Esophagus muscularis mucosa (tissue), 4 donors: ENCODE measurements around the gene SLC2A1. TPM values are rescaled to one million over a fixed set of nuclear protein-coding genes. Genes with fewer than 3 reads are reported as not detected.

Source experiments
- DNase-seq: peaks from one replicate; pipeline ENCODE4 v3.0.0-alpha.2; 2017; ENCODE audit errors: extremely low spot score
- H3K27ac ChIP-seq, 4 donors: fragments of 200-600 bp; sonication (generic); replicated peaks in 1 of 4; 1 replicate in 3 of 4; 2 replicates in 1 of 4; pipeline ENCODE4 v1.5.1; 2016 to 2019; ENCODE audit warnings: mild to moderate bottlenecking in 1 of 4
- H3K27me3 ChIP-seq, 4 donors: fragments of 200-600 bp; sonication (generic); one replicate each; pipeline versions ENCODE4 v1.5.1 to v1.6.0; 2016 to 2019
- H3K36me3 ChIP-seq, 4 donors: fragments of 200-600 bp; sonication (generic); one replicate each; pipeline ENCODE4 v1.5.1; 2016 to 2019
- H3K4me1 ChIP-seq, 4 donors: fragments of 200-600 bp; sonication (generic); one replicate each; pipeline ENCODE4 v1.5.1; 2016 to 2019
- H3K4me3 ChIP-seq, 4 donors: fragments of 200-600 bp; sonication (generic); 1 replicate in 2 of 4; 2 replicates in 2 of 4; pipeline ENCODE4 v1.5.1; 2016 to 2019; ENCODE audit warnings: mild to moderate bottlenecking in 4 of 4, moderate library complexity in 1 of 4
- H3K9me3 ChIP-seq, 4 donors: fragments of 200-600 bp; sonication (generic); 1 replicate in 3 of 4; 2 replicates in 1 of 4; pipeline ENCODE4 v1.5.1; 2016 to 2019
- CTCF ChIP-seq, 3 experiments: fragments of 200-600 bp in 2 of 3; fragments of 450-650 bp in 1 of 3; sonication (generic) in 2 of 3; IDR thresholded peaks; one replicate each; pipeline ENCODE4 v1.5.1; 2017 to 2019; ENCODE audit warnings: antibody characterized with exemption in 3 of 3, mild to moderate bottlenecking in 2 of 3, moderate library complexity in 1 of 3
- EP300 ChIP-seq: sonication (generic); formaldehyde crosslinking; IDR thresholded peaks from one replicate; pipeline ENCODE4 v1.6.1; 2017; ENCODE audit warnings: antibody characterized with exemption
- POLR2A ChIP-seq: fragments of 450-650 bp; IDR thresholded peaks from one replicate; pipeline ENCODE4 v1.6.1; 2017; ENCODE audit warnings: antibody characterized with exemption, moderate library complexity, mild to moderate bottlenecking, low read depth
- POLR2AphosphoS5 ChIP-seq, 2 donors: sonication (generic); formaldehyde crosslinking; IDR thresholded peaks; one replicate each; pipeline ENCODE4 v1.6.1; 2017; ENCODE audit warnings: antibody characterized with exemption in 2 of 2
- WGBS: methylation state at CpG from one replicate; pipeline ENCODE4 v1.1.5; 2018; 5-methylcytosine and 5-hydroxymethylcytosine counted together
- intact Hi-C: fragments of 100-400 bp; cut with DNase I; formaldehyde crosslinking; loops from one replicate; pipeline ENCODE4 v1.15.1; 2023
- total RNA-seq, 4 donors: library from RNA; depleted of rRNA; stranded (reverse); fragments of >200 nt; gene quantifications; one replicate each; pipeline versions ENCODE4 v1.1.0 to v1.2.1, GENCODE V29; 2016

The SLC2A1 gene
- total RNA-seq, 4 donors from 2014 or later = 17.4 to 63.6 (median 31.8) TPM

GRCh38 chr1:43000271-43000670 lies 41.6 kb upstream of the SLC2A1 start:
- no peak for DNase-seq
- no peak overlapping the region for H3K4me3 ChIP-seq
- H3K36me3 ChIP-seq = no peaks in the 10 kb centered on the region
- 100% methylated on average over 1 of the region's 1 CpG for WGBS
- H3K4me1 ChIP-seq = no peaks in the 10 kb centered on the region
- TF ChIP-seq CTCF (IDR thresholded peaks at IDR 0.05) (no peak), POLR2A (no peak), POLR2AphosphoS5 (IDR thresholded peaks at IDR 0.05) (no peak), EP300 (no peak)
- H3K27me3 ChIP-seq = peaks cover 0 to 4% (median 0%) of the 10 kb centered on the region in 4 donors
- no peaks in the 10 kb centered on the region for H3K9me3 ChIP-seq
- no peak overlapping the region for H3K27ac ChIP-seq
- intact Hi-C loops = no loop called here

- DNase-seq = no peak
- Histone ChIP-seq H3K9me3 (no peaks in the 10 kb centered on the region), H3K4me3 (no peak overlapping the region), H3K36me3 (no peaks in the 10 kb centered on the region), H3K27me3 (no peaks in the 10 kb centered on the region), H3K27ac (no peak overlapping the region), H3K4me1 (no peaks in the 10 kb centered on the region)
- TF ChIP-seq CTCF (IDR thresholded peaks at IDR 0.05) = no peak
- TF ChIP-seq EP300 = no peak
- TF ChIP-seq POLR2A = no peak
- no peak for TF ChIP-seq POLR2AphosphoS5 (IDR thresholded peaks at IDR 0.05)
- intact Hi-C loops = no loop called here
These were observed 40.6 kb upstream of the SLC2A1 start for GRCh38 chr1:42999308-42999707.

GRCh38 chr1:42998386-42998785 lies 39.7 kb upstream of the SLC2A1 start:
- 61% methylated on average over 2 of the region's 2 CpGs for WGBS
- intact Hi-C loops = no loop called here
- TF ChIP-seq EP300 (no peak), CTCF (IDR thresholded peaks at IDR 0.05) (no peak), POLR2AphosphoS5 (IDR thresholded peaks at IDR 0.05) (no peak), POLR2A (no peak)
- no peak overlapping the region for H3K4me3 ChIP-seq
- H3K9me3 ChIP-seq = no peaks in the 10 kb centered on the region
- no peaks in the 10 kb centered on the region for H3K27me3 ChIP-seq
- no peaks in the 10 kb centered on the region for H3K36me3 ChIP-seq
- no peak overlapping the region for H3K27ac ChIP-seq
- no peaks in the 10 kb centered on the region for H3K4me1 ChIP-seq
- no peak for DNase-seq

GRCh38 chr1:42996384-42996970 lies 37.8 kb upstream of the SLC2A1 start:
- intact Hi-C loops = no loop called here
- TF ChIP-seq CTCF (IDR thresholded peaks at IDR 0.05) (no peak), EP300 (no peak), POLR2AphosphoS5 (IDR thresholded peaks at IDR 0.05) (no peak), POLR2A (no peak)
- Histone ChIP-seq H3K27ac (no peak overlapping the region), H3K36me3 (no peaks in the 10 kb centered on the region), H3K9me3 (no peaks in the 10 kb centered on the region), H3K4me1 (no peaks in the 10 kb centered on the region), H3K27me3 (no peaks in the 10 kb centered on the region), H3K4me3 (no peak overlapping the region)
- WGBS = 87% methylated on average over 6 of the region's 6 CpGs
- no peak for DNase-seq
